Prostate gland (tissue), 2 donors: ENCODE data around the gene RPTOR.
"Not testable (repeated sequence)": the region's sequence is repeated elsewhere in the genome, so short reads cannot be mapped to it uniquely, and the experiment has no call there.

Experiments used
- POLR2A ChIP-seq: fragments of 450-650 bp; IDR thresholded peaks from one replicate; pipeline ENCODE4 v1.6.1; 2016; ENCODE audit warnings: antibody characterized with exemption, mild to moderate bottlenecking
- POLR2AphosphoS5 ChIP-seq: sonication (generic); formaldehyde crosslinking; IDR thresholded peaks from one replicate; pipeline ENCODE4 v1.6.1; 2017; ENCODE audit warnings: antibody characterized with exemption
- TF ChIP-seq, protein P1 (sequence below), 4 experiments: fragments of 200-600 bp in 2 of 4; fragments of 450-650 bp in 2 of 4; sonication (generic) in 2 of 4; IDR thresholded peaks; 1 replicate in 3 of 4; 2 replicates in 1 of 4; pipeline ENCODE4 v1.5.1; 2016 to 2019; ENCODE audit warnings: antibody characterized with exemption in 4 of 4, mild to moderate bottlenecking in 2 of 4, moderate library complexity in 2 of 4

GRCh38 chr17:80628881-80629280 is 84.2 kb downstream of the RPTOR start:
- TF ChIP-seq, protein P1, sequence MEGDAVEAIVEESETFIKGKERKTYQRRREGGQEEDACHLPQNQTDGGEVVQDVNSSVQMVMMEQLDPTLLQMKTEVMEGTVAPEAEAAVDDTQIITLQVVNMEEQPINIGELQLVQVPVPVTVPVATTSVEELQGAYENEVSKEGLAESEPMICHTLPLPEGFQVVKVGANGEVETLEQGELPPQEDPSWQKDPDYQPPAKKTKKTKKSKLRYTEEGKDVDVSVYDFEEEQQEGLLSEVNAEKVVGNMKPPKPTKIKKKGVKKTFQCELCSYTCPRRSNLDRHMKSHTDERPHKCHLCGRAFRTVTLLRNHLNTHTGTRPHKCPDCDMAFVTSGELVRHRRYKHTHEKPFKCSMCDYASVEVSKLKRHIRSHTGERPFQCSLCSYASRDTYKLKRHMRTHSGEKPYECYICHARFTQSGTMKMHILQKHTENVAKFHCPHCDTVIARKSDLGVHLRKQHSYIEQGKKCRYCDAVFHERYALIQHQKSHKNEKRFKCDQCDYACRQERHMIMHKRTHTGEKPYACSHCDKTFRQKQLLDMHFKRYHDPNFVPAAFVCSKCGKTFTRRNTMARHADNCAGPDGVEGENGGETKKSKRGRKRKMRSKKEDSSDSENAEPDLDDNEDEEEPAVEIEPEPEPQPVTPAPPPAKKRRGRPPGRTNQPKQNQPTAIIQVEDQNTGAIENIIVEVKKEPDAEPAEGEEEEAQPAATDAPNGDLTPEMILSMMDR (IDR thresholded peaks at IDR 0.05): not testable (repeated sequence)
- TF ChIP-seq POLR2AphosphoS5, POLR2A: not testable (repeated sequence)
